Measurements from ENCODE around the gene C5orf34.
"Not testable (repeated sequence)": the region's sequence is repeated elsewhere in the genome, so short reads cannot be mapped to it uniquely, and the experiment has no call there.

C5orf34 gene

GRCh38 chr5:43514816-43515677 lies at the start of gene C5orf34:
TSS of gene C5orf34 (minus strand) at chr5:43515148. CDS start at chr5:43509339, 5,809 bp downstream.
- H3K9ac ChIP-seq (ENCODE audit: low read length in 5 of 5) = peak within 1 kb of the TSS; percentile 73 to 91 (median 86)
- H3K27me3 ChIP-seq (ENCODE audit: control insufficient read depth in 5 of 5, insufficient read depth in 4 of 5, low read length in 5 of 5) = no peaks in the 10 kb centered on the region
- peaks cover 0 to 16% (median 16%) of the 10 kb centered on the region in 5 donors for H3K4me1 ChIP-seq (ENCODE audit: control insufficient read depth in 5 of 5, insufficient read depth in 5 of 5, low read length in 5 of 5)
- no peaks in the 10 kb centered on the region for H3K9me3 ChIP-seq (ENCODE audit: control insufficient read depth in 5 of 5, low read length in 5 of 5)
- H3K36me3 ChIP-seq (ENCODE audit: control insufficient read depth in 5 of 5, insufficient read depth in 5 of 5, low read length in 5 of 5) = no peaks in the 10 kb centered on the region
- peak within 1 kb of the TSS; percentile 61 for H3K27ac ChIP-seq (ENCODE audit: low read depth, low read length)
- H3K4me3 ChIP-seq (ENCODE audit: low read depth in 1 of 5, low read length in 5 of 5) = peak within 1 kb of the TSS; percentile 67 to 95 (median 82)

GRCh38 chr5:43564289-43564850 lies 49.4 kb upstream of the C5orf34 start:
- no peaks in the 10 kb centered on the region for H3K27me3 ChIP-seq (ENCODE audit: control insufficient read depth in 5 of 5, insufficient read depth in 4 of 5, low read length in 5 of 5)
- H3K4me1 ChIP-seq (ENCODE audit: control insufficient read depth in 5 of 5, insufficient read depth in 5 of 5, low read length in 5 of 5) = no peaks in the 10 kb centered on the region
- no peaks in the 10 kb centered on the region for H3K9me3 ChIP-seq (ENCODE audit: control insufficient read depth in 5 of 5, low read length in 5 of 5)
- no peaks in the 10 kb centered on the region for H3K36me3 ChIP-seq (ENCODE audit: control insufficient read depth in 5 of 5, insufficient read depth in 5 of 5, low read length in 5 of 5)
- H3K9ac ChIP-seq (ENCODE audit: low read length in 5 of 5) = no peak overlapping the region
- no peak overlapping the region for H3K4me3 ChIP-seq (ENCODE audit: low read depth in 1 of 5, low read length in 5 of 5)
- H3K27ac ChIP-seq (ENCODE audit: low read depth, low read length) = no peak overlapping the region

- Histone ChIP-seq H3K27ac (ENCODE audit: low read depth, low read length) (no peak overlapping the region), H3K36me3 (ENCODE audit: control insufficient read depth in 5 of 5, insufficient read depth in 5 of 5, low read length in 5 of 5) (no peaks in the 10 kb centered on the region), H3K4me3 (ENCODE audit: low read depth in 1 of 5, low read length in 5 of 5) (no peak overlapping the region), H3K27me3 (ENCODE audit: control insufficient read depth in 5 of 5, insufficient read depth in 4 of 5, low read length in 5 of 5) (no peaks in the 10 kb centered on the region), H3K4me1 (ENCODE audit: control insufficient read depth in 5 of 5, insufficient read depth in 5 of 5, low read length in 5 of 5) (no peaks in the 10 kb centered on the region), H3K9me3 (ENCODE audit: control insufficient read depth in 5 of 5, low read length in 5 of 5) (no peaks in the 10 kb centered on the region), H3K9ac (ENCODE audit: low read length in 5 of 5) (peak overlapping the region in 1 of 5 donors; percentile 25)
These were observed 48.4 kb upstream of the C5orf34 start for GRCh38 chr5:43563321-43563720.

- Histone ChIP-seq H3K4me3 (ENCODE audit: low read depth in 1 of 5, low read length in 5 of 5) (no peak overlapping the region), H3K36me3 (ENCODE audit: control insufficient read depth in 5 of 5, insufficient read depth in 5 of 5, low read length in 5 of 5) (no peaks in the 10 kb centered on the region), H3K27me3 (ENCODE audit: control insufficient read depth in 5 of 5, insufficient read depth in 4 of 5, low read length in 5 of 5) (no peaks in the 10 kb centered on the region), H3K4me1 (ENCODE audit: control insufficient read depth in 5 of 5, insufficient read depth in 5 of 5, low read length in 5 of 5) (peaks cover 0 to 7% (median 5%) of the 10 kb centered on the region in 5 donors), H3K9ac (ENCODE audit: low read length in 5 of 5) (peak overlapping the region in 1 of 5 donors; percentile 30), H3K9me3 (ENCODE audit: control insufficient read depth in 5 of 5, low read length in 5 of 5) (no peaks in the 10 kb centered on the region), H3K27ac (ENCODE audit: low read depth, low read length) (no peak overlapping the region)
These were observed 46.4 kb upstream of the C5orf34 start for GRCh38 chr5:43561356-43561755.

- no peaks in the 10 kb centered on the region for H3K9me3 ChIP-seq (ENCODE audit: control insufficient read depth in 5 of 5, low read length in 5 of 5)
- H3K27me3 ChIP-seq (ENCODE audit: control insufficient read depth in 5 of 5, insufficient read depth in 4 of 5, low read length in 5 of 5) = no peaks in the 10 kb centered on the region
- H3K4me1 ChIP-seq (ENCODE audit: control insufficient read depth in 5 of 5, insufficient read depth in 5 of 5, low read length in 5 of 5) = peaks cover 0 to 16% (median 15%) of the 10 kb centered on the region in 5 donors
- H3K36me3 ChIP-seq (ENCODE audit: control insufficient read depth in 5 of 5, insufficient read depth in 5 of 5, low read length in 5 of 5) = peaks cover 0 to under 1% (median 0%) of the 10 kb centered on the region in 5 donors
- H3K4me3 ChIP-seq (ENCODE audit: low read depth in 1 of 5, low read length in 5 of 5) = no peak overlapping the region
- no peak overlapping the region for H3K9ac ChIP-seq (ENCODE audit: low read length in 5 of 5)
- H3K27ac ChIP-seq (ENCODE audit: low read depth, low read length) = no peak overlapping the region
These were observed 45.2 kb upstream of the C5orf34 start for GRCh38 chr5:43560128-43560527.

GRCh38 chr5:43556857-43557542 lies 42.1 kb upstream of the C5orf34 start, which contains the start of gene PAIP1:
TSS of gene PAIP1 (minus strand) at chr5:43557077. CDS start at chr5:43556846, 231 bp downstream.
- no peaks in the 10 kb centered on the region for H3K9me3 ChIP-seq (ENCODE audit: control insufficient read depth in 5 of 5, low read length in 5 of 5)
- H3K27ac ChIP-seq (ENCODE audit: low read depth, low read length) = peak within 1 kb of the TSS; percentile 75
- H3K4me3 ChIP-seq (ENCODE audit: low read depth in 1 of 5, low read length in 5 of 5) = peak within 1 kb of the TSS; percentile 80 to 93 (median 86)
- H3K9ac ChIP-seq (ENCODE audit: low read length in 5 of 5) = peak within 1 kb of the TSS; percentile 89 to 98 (median 89)
- peaks cover 0 to 44% (median 37%) of the 10 kb centered on the region in 5 donors for H3K4me1 ChIP-seq (ENCODE audit: control insufficient read depth in 5 of 5, insufficient read depth in 5 of 5, low read length in 5 of 5)
- peaks cover 0 to 24% (median 7%) of the 10 kb centered on the region in 5 donors for H3K36me3 ChIP-seq (ENCODE audit: control insufficient read depth in 5 of 5, insufficient read depth in 5 of 5, low read length in 5 of 5)
- H3K27me3 ChIP-seq (ENCODE audit: control insufficient read depth in 5 of 5, insufficient read depth in 4 of 5, low read length in 5 of 5) = no peaks in the 10 kb centered on the region

GRCh38 chr5:43556607-43556856 lies 41.6 kb upstream of the C5orf34 start:
- not testable (repeated sequence) for H3K9me3 ChIP-seq (ENCODE audit: control insufficient read depth in 5 of 5, low read length in 5 of 5); H3K27me3 ChIP-seq (ENCODE audit: control insufficient read depth in 5 of 5, insufficient read depth in 4 of 5, low read length in 5 of 5)
- peak overlapping the region in 4 of 5 donors; percentile 80 to 93 (median 83) for H3K4me3 ChIP-seq (ENCODE audit: low read depth in 1 of 5, low read length in 5 of 5)
- H3K27ac ChIP-seq (ENCODE audit: low read depth, low read length) = peak overlapping the region; percentile 75
- peaks cover 0 to 48% (median 37%) of the 10 kb centered on the region in 5 donors for H3K4me1 ChIP-seq (ENCODE audit: control insufficient read depth in 5 of 5, insufficient read depth in 5 of 5, low read length in 5 of 5)
- H3K9ac ChIP-seq (ENCODE audit: low read length in 5 of 5) = peak overlapping the region in 4 of 5 donors; percentile 89 to 98 (median 94)
- peaks cover 0 to 28% (median 10%) of the 10 kb centered on the region in 5 donors for H3K36me3 ChIP-seq (ENCODE audit: control insufficient read depth in 5 of 5, insufficient read depth in 5 of 5, low read length in 5 of 5)

- peak overlapping the region; percentile 89 to 98 (median 89) for H3K9ac ChIP-seq (ENCODE audit: low read length in 5 of 5)
- no peaks in the 10 kb centered on the region for H3K9me3 ChIP-seq (ENCODE audit: control insufficient read depth in 5 of 5, low read length in 5 of 5)
- peaks cover 0 to 53% (median 40%) of the 10 kb centered on the region in 5 donors for H3K4me1 ChIP-seq (ENCODE audit: control insufficient read depth in 5 of 5, insufficient read depth in 5 of 5, low read length in 5 of 5)
- H3K27me3 ChIP-seq (ENCODE audit: control insufficient read depth in 5 of 5, insufficient read depth in 4 of 5, low read length in 5 of 5) = no peaks in the 10 kb centered on the region
- H3K27ac ChIP-seq (ENCODE audit: low read depth, low read length) = peak overlapping the region; percentile 75
- peaks cover 0 to 33% (median 10%) of the 10 kb centered on the region in 5 donors for H3K36me3 ChIP-seq (ENCODE audit: control insufficient read depth in 5 of 5, insufficient read depth in 5 of 5, low read length in 5 of 5)
- peak overlapping the region; percentile 80 to 93 (median 86) for H3K4me3 ChIP-seq (ENCODE audit: low read depth in 1 of 5, low read length in 5 of 5)
These were observed 41.1 kb upstream of the C5orf34 start for GRCh38 chr5:43555895-43556606.

GRCh38 chr5:43554497-43554896 lies 39.5 kb upstream of the C5orf34 start:
- Histone ChIP-seq H3K9ac (ENCODE audit: low read length in 5 of 5) (peak overlapping the region in 3 of 5 donors; percentile 89 to 98 (median 89)), H3K27ac (ENCODE audit: low read depth, low read length) (peak overlapping the region; percentile 75), H3K4me3 (ENCODE audit: low read depth in 1 of 5, low read length in 5 of 5) (no peak overlapping the region), H3K27me3 (ENCODE audit: control insufficient read depth in 5 of 5, insufficient read depth in 4 of 5, low read length in 5 of 5) (no peaks in the 10 kb centered on the region), H3K9me3 (ENCODE audit: control insufficient read depth in 5 of 5, low read length in 5 of 5) (no peaks in the 10 kb centered on the region), H3K4me1 (ENCODE audit: control insufficient read depth in 5 of 5, insufficient read depth in 5 of 5, low read length in 5 of 5) (peaks cover 0 to 56% (median 40%) of the 10 kb centered on the region in 5 donors), H3K36me3 (ENCODE audit: control insufficient read depth in 5 of 5, insufficient read depth in 5 of 5, low read length in 5 of 5) (peaks cover 0 to 41% (median 14%) of the 10 kb centered on the region in 5 donors)
